ENCODE results near the gene PRIM2. TPM values are rescaled to one million over a fixed set of nuclear protein-coding genes. Genes with fewer than 3 reads are reported as not detected.
"Not testable (repeated sequence)": the region's sequence is repeated elsewhere in the genome, so short reads cannot be mapped to it uniquely, and the experiment has no call there.

Gene PRIM2
- total and polyA plus RNA-seq, 2 of the 4 experiments (the other 2 are of a cell fraction), result 11.8 to 37.5 TPM

GRCh38 chr6:57444787-57445186, 127.4 kb downstream of the PRIM2 start:
- H3K14ac ChIP-seq (replicated peaks; ENCODE audit: low read depth, low read length); H3K4me1 ChIP-seq (ENCODE audit: control insufficient read depth, insufficient read depth, low read length); DNase-seq; H4K5ac ChIP-seq (ENCODE audit: low read depth, low read length); ATAC-seq (ENCODE audit: low read depth); H2BK15ac ChIP-seq (ENCODE audit: low read depth, low read length); H3K27me3 ChIP-seq (ENCODE audit: control insufficient read depth, insufficient read depth, low read length); H3K36me3 ChIP-seq (ENCODE audit: control insufficient read depth, insufficient read depth, low read length); BruUV-seq (replicated peaks); H3K27ac ChIP-seq (ENCODE audit: insufficient read depth, low read length); H4K91ac ChIP-seq (ENCODE audit: insufficient read depth, low read depth, low read length); H3K23ac ChIP-seq (ENCODE audit: low read depth, low read length); H4K8ac ChIP-seq (ENCODE audit: low read depth in 2 of 2, low read length in 2 of 2); H3K56ac ChIP-seq (ENCODE audit: extremely low read depth, insufficient read depth, low read length); H3K9me3 ChIP-seq (ENCODE audit: control insufficient read depth, insufficient read depth, low read length); H2AK5ac ChIP-seq (ENCODE audit: low read depth, low read length); in situ Hi-C loops (cut with MboI; ENCODE audit: low sequenced_read_pairs); CTCF ChIA-PET; H2AK9ac ChIP-seq (replicated peaks; ENCODE audit: low read depth, low read length, poor library complexity); H3K18ac ChIP-seq (ENCODE audit: low read depth, low read length); H3K9me1 ChIP-seq (ENCODE audit: insufficient read depth, low read length); H3K4ac ChIP-seq (ENCODE audit: low read depth, low read length); H3K4me2 ChIP-seq (ENCODE audit: low read depth, low read length); intact Hi-C loops (cut with micrococcal nuclease); H3K4me3 ChIP-seq (ENCODE audit: insufficient read depth, low read depth, low read length); H2AFZ ChIP-seq (replicated peaks; ENCODE audit: low read length, poor library complexity); H2BK20ac ChIP-seq (ENCODE audit: low read depth, low read length); H2BK120ac ChIP-seq (ENCODE audit: low read depth, low read length); H3K9ac ChIP-seq (ENCODE audit: low read depth, low read length); dilution Hi-C loops (cut with HindIII; ENCODE audit: low sequenced_read_pairs, unreplicated experiment); POLR2A ChIA-PET (ENCODE audit: unreplicated experiment); H4K20me1 ChIP-seq (ENCODE audit: insufficient read depth, low read length): not testable (repeated sequence)
- no CpG with 5 or more reads among the region's 1 CpG for WGBS, 2 experiments (ENCODE audit: extremely low coverage in 2 of 2, insufficient read length in 1 of 2)
- Histone ChIP-seq H3K79me1 (ENCODE audit: low read depth in 1 of 2, low read length in 2 of 2) (peaks cover 13 to 29% of the 10 kb centered on the region in 2 experiments), H2BK5ac (ENCODE audit: low read depth, low read length, poor library complexity, severe bottlenecking) (peak overlapping the region; percentile 39)
- TF ChIP-seq MAFK (IDR thresholded peaks at IDR 0.05; ENCODE audit: low read depth, low read length), result peak; percentile 46

DNA sequence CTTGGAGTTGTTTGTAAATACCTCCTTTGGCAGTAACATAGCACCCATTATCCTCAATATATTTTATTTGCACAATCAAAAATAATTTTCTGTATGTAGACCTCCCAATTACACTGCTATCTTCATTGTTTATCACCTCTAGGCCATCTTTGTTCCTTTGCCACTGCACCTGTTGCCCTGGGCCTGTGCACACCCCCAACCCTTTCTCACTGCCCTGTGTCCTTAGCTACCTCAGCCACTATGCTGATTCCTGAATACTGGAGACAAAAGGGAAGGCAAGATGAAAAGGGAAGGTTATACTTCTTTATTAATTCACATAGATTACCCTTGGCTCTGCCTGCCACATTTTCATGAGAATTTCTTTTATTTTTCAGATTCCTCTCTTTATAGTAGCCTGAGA, 127.9 kb downstream of the PRIM2 start:
- H3K79me1 ChIP-seq (ENCODE audit: low read depth in 1 of 2, low read length in 2 of 2), result peaks cover 13 to 28% of the 10 kb centered on the region in 2 experiments
- H2BK20ac ChIP-seq (ENCODE audit: low read depth, low read length); H3K27me3 ChIP-seq (ENCODE audit: control insufficient read depth, insufficient read depth, low read length); DNase-seq; H2BK120ac ChIP-seq (ENCODE audit: low read depth, low read length); H3K56ac ChIP-seq (ENCODE audit: extremely low read depth, insufficient read depth, low read length); H3K4me1 ChIP-seq (ENCODE audit: control insufficient read depth, insufficient read depth, low read length); CTCF ChIA-PET; H3K9ac ChIP-seq (ENCODE audit: low read depth, low read length); H4K91ac ChIP-seq (ENCODE audit: insufficient read depth, low read depth, low read length); H3K27ac ChIP-seq (ENCODE audit: insufficient read depth, low read length); intact Hi-C loops (cut with micrococcal nuclease); dilution Hi-C loops (cut with HindIII; ENCODE audit: low sequenced_read_pairs, unreplicated experiment); H3K4me2 ChIP-seq (ENCODE audit: low read depth, low read length); H2AFZ ChIP-seq (replicated peaks; ENCODE audit: low read length, poor library complexity); H2BK15ac ChIP-seq (ENCODE audit: low read depth, low read length); H3K36me3 ChIP-seq (ENCODE audit: control insufficient read depth, insufficient read depth, low read length); H3K9me1 ChIP-seq (ENCODE audit: insufficient read depth, low read length); ATAC-seq (ENCODE audit: low read depth); H3K14ac ChIP-seq (replicated peaks; ENCODE audit: low read depth, low read length); H3K4ac ChIP-seq (ENCODE audit: low read depth, low read length); BruUV-seq (replicated peaks); H4K20me1 ChIP-seq (ENCODE audit: insufficient read depth, low read length); in situ Hi-C loops (cut with MboI; ENCODE audit: low sequenced_read_pairs); H3K9me3 ChIP-seq (ENCODE audit: control insufficient read depth, insufficient read depth, low read length); H3K4me3 ChIP-seq (ENCODE audit: insufficient read depth, low read depth, low read length); H2AK9ac ChIP-seq (replicated peaks; ENCODE audit: low read depth, low read length, poor library complexity); H3K23ac ChIP-seq (ENCODE audit: low read depth, low read length); POLR2A ChIA-PET (ENCODE audit: unreplicated experiment): not testable (repeated sequence)
- H4K5ac ChIP-seq (ENCODE audit: low read depth, low read length), result peak overlapping the region; percentile 40; the same call in 1 of the 2 replicates
- H2AK5ac ChIP-seq (ENCODE audit: low read depth, low read length), result 0 out of 2 replicates have a peak overlapping the region, but pooled peaks have one; percentile 35
- 0 out of 2 replicates have a peak overlapping the region, but pooled peaks have one; percentile 17 for H3K18ac ChIP-seq (ENCODE audit: low read depth, low read length)
- peak overlapping the region in 1 of 2 experiments; percentile 25; a peak in 1 of 4 replicates for H4K8ac ChIP-seq (ENCODE audit: low read depth in 2 of 2, low read length in 2 of 2)
- peak overlapping the region; percentile 39 for H2BK5ac ChIP-seq (ENCODE audit: low read depth, low read length, poor library complexity, severe bottlenecking)

Data from IMR-90 (cell line).